Glomerular endothelial cell (primary cell): ENCODE data around the gene SRP54. TPM values are rescaled to one million over a fixed set of nuclear protein-coding genes. Genes with fewer than 3 reads are reported as not detected.
"Not testable (repeated sequence)": the region's sequence is repeated elsewhere in the genome, so short reads cannot be mapped to it uniquely, and the experiment has no call there.

ENCODE experiments used
- DNase-seq: peaks from one replicate; pipeline ENCODE4 v3.0.0-alpha.2; 2011; ENCODE audit warnings: low read depth, low spot score; ENCODE audit errors: extremely low read depth
- total RNA-seq: library from RNA; depleted of rRNA; stranded (reverse); fragments of >200 nt; gene quantifications from 2 replicates; pipeline ENCODE4 v1.2.3, GENCODE V29; 2015

SRP54 gene
- total RNA-seq, 1 donor from 2014 or later: 68.2 TPM

GRCh38 chr14:34983148-34983760 is 462 bp downstream of the SRP54 start:
- DNase-seq: no peak

- no peak for DNase-seq
Measured at GRCh38 chr14:34983786-34984185, 994 bp downstream of the SRP54 start.

GRCh38 chr14:34985740-34986139 is 2.9 kb downstream of the SRP54 start:
- no peak for DNase-seq

GRCh38 chr14:34987180-34987579 is 4.4 kb downstream of the SRP54 start:
- no peak for DNase-seq

GRCh38 chr14:34989762-34990161 is 7.0 kb downstream of the SRP54 start:
- DNase-seq: no peak

GRCh38 chr14:34993426-34993825 is 10.6 kb downstream of the SRP54 start:
- DNase-seq: no peak

GRCh38 chr14:34994668-34995067 is 11.9 kb downstream of the SRP54 start:
- no peak for DNase-seq

GRCh38 chr14:34997762-34998161 is 15.0 kb downstream of the SRP54 start:
- DNase-seq: no peak

- no peak for DNase-seq
Measured at GRCh38 chr14:34999500-34999899, 16.7 kb downstream of the SRP54 start.

- DNase-seq: no peak
Measured at GRCh38 chr14:35001621-35002020, 18.8 kb downstream of the SRP54 start.

GRCh38 chr14:35004839-35005238 is 22.0 kb downstream of the SRP54 start:
- DNase-seq: no peak

- DNase-seq: no peak
Measured at GRCh38 chr14:35016568-35016967, 33.8 kb downstream of the SRP54 start.

GRCh38 chr14:35020713-35021112 is 37.9 kb downstream of the SRP54 start:
- no peak for DNase-seq

GRCh38 chr14:35028435-35028834 is 45.6 kb downstream of the SRP54 start:
- no peak for DNase-seq

GRCh38 chr14:35032562-35032961 is 49.8 kb downstream of the SRP54 start:
- DNase-seq: no peak

- no peak for DNase-seq
Measured at GRCh38 chr14:35034440-35034833, 51.6 kb downstream of the SRP54 start.

GRCh38 chr14:35034944-35035554 is 52.3 kb downstream of the SRP54 start:
- DNase-seq: not testable (repeated sequence)

- DNase-seq: not testable (repeated sequence)
Measured at GRCh38 chr14:35038312-35038711, 55.5 kb downstream of the SRP54 start.

GRCh38 chr14:35042632-35043031 is 59.8 kb downstream of the SRP54 start:
- no peak for DNase-seq

GRCh38 chr14:35043046-35043445 is 60.3 kb downstream of the SRP54 start:
- DNase-seq: no peak

- no peak for DNase-seq
Measured at GRCh38 chr14:35044939-35045797, 62.4 kb downstream of the SRP54 start.

- no peak for DNase-seq
Measured at GRCh38 chr14:35045798-35046047, 62.9 kb downstream of the SRP54 start.
